K562 (cell line): Measurements from ENCODE around the gene ATP5PO. TPM values are rescaled to one million over a fixed set of nuclear protein-coding genes. Genes with fewer than 3 reads are reported as not detected.

Source experiments
- ATAC-seq: fragments of 200-7000 bp; cut with Tn5 transposase; 3 replicates; pipeline ENCODE4 v1.9.1; 2020; ENCODE audit warnings: moderate library complexity
- BruUV-seq: library from RNA; stranded (reverse); fragments of 400-500 nt; replicated peaks from 2 replicates; lab custom pipeline; 2021; lab: Mats Ljungman, UMichigan
- CTCF ChIA-PET: fragments of 300-600 bp; formaldehyde crosslinking; extraction: SDS; loops from one replicate; lab custom pipeline; 2021; ENCODE audit warnings: low intra/inter-chr PET ratio; lab: Yijun Ruan, JAX
- POLR2A ChIA-PET: fragments of 300-600, 350-650 bp; sonication (Branson Sonifier 250); formaldehyde crosslinking; extraction: SDS; loops from one replicate; lab custom pipeline; 2021; ENCODE audit warnings: antibody characterized with exemption, inconsistent platforms; lab: Yijun Ruan, JAX
- DNase-seq, 4 experiments: peaks; one replicate each; pipeline versions ENCODE4 v3.0.0 to v3.0.0-alpha.2; 2011 to 2018; ENCODE audit warnings: low spot score in 3 of 4, mixed read lengths in 3 of 4; ENCODE audit errors: extremely low read depth in 1 of 4
- FAIRE-seq: peaks from 2 replicates; lab custom pipeline; 2011; peaks lifted over from hg19 to GRCh38; lab: Jason Lieb, UNC
- H2AFZ ChIP-seq: 2 replicates; pipeline ENCODE4 v1.6.0; 2011; ENCODE audit warnings: low read depth, low read length, control low read depth, inconsistent platforms
- H3K27ac ChIP-seq: fragments of 200-600 bp; 3 replicates; pipeline ENCODE4 v1.8.0; 2011; ENCODE audit warnings: low read depth, mild to moderate bottlenecking, control low read depth, inconsistent platforms, low read length, moderate library complexity, mixed read lengths; ENCODE audit errors: extremely low read depth
- H3K27me3 ChIP-seq, 2 experiments: fragments of 300-600 bp in 1 of 2; 2 replicates in 1 of 2; 3 replicates in 1 of 2; pipeline versions ENCODE4 v1.6.0 to v1.8.0; 2011; ENCODE audit warnings: inconsistent platforms in 2 of 2, low read length in 2 of 2, mild to moderate bottlenecking in 1 of 2, mixed read lengths in 1 of 2, moderate library complexity in 1 of 2; ENCODE audit not compliant: control insufficient read depth in 2 of 2, insufficient read depth in 2 of 2
- H3K36me3 ChIP-seq: fragments of 300-600 bp; 3 replicates; pipeline ENCODE4 v1.8.0; 2011; ENCODE audit warnings: mild to moderate bottlenecking, low read length, inconsistent platforms; ENCODE audit not compliant: control insufficient read depth, insufficient read depth
- H3K4me1 ChIP-seq, 2 experiments: fragments of 200-600 bp in 1 of 2; replicated peaks in 1 of 2; 2 replicates in 1 of 2; 3 replicates in 1 of 2; pipeline versions ENCODE4 v1.5.1 to v1.8.0; 2011; ENCODE audit warnings: inconsistent platforms in 2 of 2, low read length in 2 of 2, mild to moderate bottlenecking in 1 of 2, mixed read lengths in 1 of 2, moderate library complexity in 1 of 2; ENCODE audit not compliant: control insufficient read depth in 2 of 2, insufficient read depth in 2 of 2
- H3K4me2 ChIP-seq: 2 replicates; pipeline ENCODE4 v1.6.1; 2011; ENCODE audit warnings: low read length, control low read depth, inconsistent platforms, mixed read lengths; ENCODE audit not compliant: insufficient read depth
- H3K4me3 ChIP-seq: fragments of 200-600 bp; sonication (generic), shearing (Covaris generic); 2 replicates; pipeline ENCODE4 v1.5.1; 2016; ENCODE audit warnings: control low read depth, inconsistent platforms
- H3K79me2 ChIP-seq: fragments of 200-600 bp; 3 replicates; pipeline ENCODE4 v1.8.0; 2011; ENCODE audit warnings: low read length, inconsistent platforms; ENCODE audit not compliant: control insufficient read depth, insufficient read depth
- H3K9ac ChIP-seq, 2 experiments: 2 replicates each; pipeline versions ENCODE4 v1.6.0 to v1.6.1; 2011; ENCODE audit warnings: low read depth in 2 of 2, low read length in 2 of 2, control low read depth in 1 of 2, inconsistent platforms in 1 of 2, mild to moderate bottlenecking in 1 of 2, mixed read lengths in 1 of 2; ENCODE audit not compliant: insufficient read depth in 1 of 2
- H3K9me1 ChIP-seq: one replicate; pipeline ENCODE4 v1.6.0; 2011; ENCODE audit warnings: inconsistent platforms, mild to moderate bottlenecking, low read length, moderate library complexity; ENCODE audit not compliant: control insufficient read depth, insufficient read depth
- H3K9me3 ChIP-seq: replicated peaks from 2 replicates; pipeline ENCODE4 v1.5.1; 2011; ENCODE audit warnings: low read depth, low read length, inconsistent platforms; ENCODE audit not compliant: control insufficient read depth, insufficient read depth
- H4K20me1 ChIP-seq: replicated peaks from 2 replicates; pipeline ENCODE4 v1.6.1; 2011; ENCODE audit warnings: low read length, inconsistent platforms, mixed read lengths; ENCODE audit not compliant: control insufficient read depth, insufficient read depth
- ADNP ChIP-seq: fragments of 200-800 bp; sonication (Bioruptor generic); IDR thresholded peaks from 2 replicates; pipeline ENCODE4 v1.6.1; 2016; ENCODE audit warnings: missing genetic modification characterization, missing compliant biosample characterization
- BMI1 ChIP-seq: fragments of 150-350 bp; IDR thresholded peaks from 2 replicates; pipeline ENCODE4 v1.6.1; 2014; ENCODE audit warnings: low read length
- FOS ChIP-seq: IDR thresholded peaks from 3 replicates; pipeline ENCODE4 v1.6.1; 2011; ENCODE audit not compliant: insufficient read length; ENCODE audit errors: extremely low read depth
- GABPB2 ChIP-seq: fragments of 250-450 bp; sonication (Bioruptor Pico); conservative IDR thresholded peaks from 2 replicates; pipeline ENCODE4 v1.5.1; 2021; ENCODE audit warnings: mild to moderate bottlenecking
- IFI16 ChIP-seq: fragments of 250-450 bp; sonication (Bioruptor Pico); IDR thresholded peaks from 2 replicates; pipeline ENCODE4 v2.1.2; 2022; ENCODE audit warnings: mild to moderate bottlenecking, inconsistent platforms
- MCM3 ChIP-seq: fragments of 450-650 bp; IDR thresholded peaks from 2 replicates; pipeline ENCODE4 v1.6.1; 2016
- POLR3A ChIP-seq: IDR thresholded peaks from 2 replicates; pipeline ENCODE4 v1.6.1; 2011; ENCODE audit warnings: borderline replicate concordance, mild to moderate bottlenecking, moderate library complexity; ENCODE audit not compliant: insufficient read length, insufficient read depth; ENCODE audit errors: extremely low read depth
- TOE1 ChIP-seq, 2 experiments: fragments of 450-650 bp in 1 of 2; sonication (generic) in 1 of 2; formaldehyde crosslinking in 1 of 2; IDR thresholded peaks; 2 replicates each; pipeline versions ENCODE4 v1.7.1 to v1.8.0; 2016 to 2022; ENCODE audit warnings: borderline replicate concordance in 2 of 2, mild to moderate bottlenecking in 2 of 2, antibody characterized with exemption in 1 of 2, inconsistent platforms in 1 of 2, low read depth in 1 of 2, missing genetic modification reagents in 1 of 2, moderate library complexity in 1 of 2
- WGBS: fragments of 100-300 bp; shearing (Covaris generic); methylation state at CpG from one replicate; pipeline ENCODE4 v1.1.6; 2016; ENCODE audit warnings: low coverage, mixed read lengths; ENCODE audit not compliant: insufficient coverage; ENCODE audit errors: missing lambda C conversion rate; 5-methylcytosine and 5-hydroxymethylcytosine counted together
- in situ Hi-C: fragments of 300-500 bp; cut with MboI; formaldehyde crosslinking; loops from 4 replicates; pipeline ENCODE4 v1.15.0; 2018; ENCODE audit warnings: inconsistent platforms, mixed read lengths
- intact Hi-C: fragments of 100-400 bp; cut with micrococcal nuclease; formaldehyde crosslinking; loops from 2 replicates; pipeline ENCODE4 v1.14.2; 2022
- polyA plus RNA-seq, 8 experiments: library from polyadenylated mRNA; depleted of rRNA in 4 of 8; stranded (reverse) in 5 of 8; unstranded in 3 of 8; fragments of >200 nt; fragmentation: Nextera tagmentation in 2 of 8; fragmentation: Illumina TruSeq in 1 of 8; extraction: Ambion mirVana in 2 of 8; extraction: Trizol in 1 of 8; gene quantifications; 2 replicates each; pipeline versions ENCODE4 v1.2.1 to v1.2.3, GENCODE V29; 2011 to 2014; ENCODE audit warnings: inconsistent platforms in 1 of 8, missing spikeins in 1 of 8
- total RNA-seq, 7 experiments: library from RNA; depleted of rRNA in 6 of 7; stranded (reverse); fragments of >200 nt in 6 of 7; fragmentation: Illumina TruSeq in 2 of 7; extraction: Trizol in 2 of 7; gene quantifications; 2 replicates each; pipeline versions ENCODE4 v1.2.1 to v1.2.3, GENCODE V29; 2011 to 2021; ENCODE audit warnings: low replicate concordance in 1 of 7
- TF ChIP-seq, protein P1 (sequence below): sonication (generic); formaldehyde crosslinking; IDR thresholded peaks from 2 replicates; pipeline ENCODE4 v1.8.0; 2022; ENCODE audit warnings: mild to moderate bottlenecking, low read depth, missing genetic modification reagents

Gene ATP5PO
- total and polyA plus RNA-seq, 9 of the 15 experiments (the other 6 are each of a cell fraction or from before 2014, with no cell fraction given), result 367 to 2,722 (median 808) TPM

GRCh38 chr21:33890187-33890586 lies 25.4 kb downstream of the ATP5PO start (continued):
- TF ChIP-seq ADNP (no peak), BMI1 (no peak), POLR3A (no peak)
- TF ChIP-seq, protein P1, sequence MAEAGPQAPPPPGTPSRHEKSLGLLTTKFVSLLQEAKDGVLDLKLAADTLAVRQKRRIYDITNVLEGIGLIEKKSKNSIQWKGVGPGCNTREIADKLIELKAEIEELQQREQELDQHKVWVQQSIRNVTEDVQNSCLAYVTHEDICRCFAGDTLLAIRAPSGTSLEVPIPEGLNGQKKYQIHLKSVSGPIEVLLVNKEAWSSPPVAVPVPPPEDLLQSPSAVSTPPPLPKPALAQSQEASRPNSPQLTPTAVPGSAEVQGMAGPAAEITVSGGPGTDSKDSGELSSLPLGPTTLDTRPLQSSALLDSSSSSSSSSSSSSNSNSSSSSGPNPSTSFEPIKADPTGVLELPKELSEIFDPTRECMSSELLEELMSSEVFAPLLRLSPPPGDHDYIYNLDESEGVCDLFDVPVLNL, result no peak

DNA sequence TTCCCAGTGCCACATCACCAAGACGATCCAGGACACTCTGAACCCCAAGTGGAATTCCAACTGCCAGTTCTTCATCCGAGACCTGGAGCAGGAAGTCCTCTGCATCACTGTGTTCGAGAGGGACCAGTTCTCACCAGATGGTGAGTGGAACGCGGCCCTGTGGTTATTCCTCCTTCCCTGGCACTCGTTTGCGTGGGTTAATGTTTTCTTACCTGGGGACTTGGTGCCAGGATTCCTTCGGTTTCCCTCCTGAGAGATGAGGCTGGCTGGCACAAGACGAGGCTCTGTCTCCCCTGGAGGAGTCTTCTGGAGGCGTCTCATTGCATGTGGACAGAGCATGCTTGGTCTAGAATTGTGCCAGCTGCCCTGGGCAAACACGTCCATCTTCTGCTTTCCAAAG lies 29.3 kb downstream of the ATP5PO start:
- in situ Hi-C loops (no loop called here), intact Hi-C loops (no loop called here)
- no peak overlapping the region for H3K9ac ChIP-seq
- H2AFZ ChIP-seq, result no peak overlapping the region
- ChIA-PET POLR2A (no interaction called here), CTCF (no interaction called here)
- ATAC-seq (no peak), DNase-seq (no peak), FAIRE-seq (no peak)
- no peaks in the 10 kb centered on the region for H3K9me3 ChIP-seq
- no peaks in the 10 kb centered on the region for H4K20me1 ChIP-seq
- H3K27me3 ChIP-seq, result peaks cover 56 to 74% of the 10 kb centered on the region in 2 experiments
- no peaks in the 10 kb centered on the region for H3K9me1 ChIP-seq
- no peaks in the 10 kb centered on the region for H3K4me1 ChIP-seq
- no peaks in the 10 kb centered on the region for H3K36me3 ChIP-seq
- TF ChIP-seq GABPB2 (CRISPR knock-in tag) (no peak), IFI16 (CRISPR knock-in tag) (no peak), FOS (no peak), MCM3 (no peak), TOE1 (IDR thresholded peaks at IDR 0.05; ENCODE audit: borderline replicate concordance) (no peak), TOE1 (CRISPR knock-in tag; IDR thresholded peaks at IDR 0.05; ENCODE audit: borderline replicate concordance, low read depth) (no peak)
- no TSS peak for BruUV-seq
- no peaks in the 10 kb centered on the region for H3K79me2 ChIP-seq
- no peak overlapping the region for H3K4me3 ChIP-seq
- 0% methylated on average over 11 of the region's 11 CpGs for WGBS
- no peak overlapping the region for H3K4me2 ChIP-seq
- H3K27ac ChIP-seq, result no peak overlapping the region
